T-cell (primary cell): ENCODE results near the gene TTC9B. TPM values are rescaled to one million over a fixed set of nuclear protein-coding genes. Genes with fewer than 3 reads are reported as not detected.
A peak's percentile ranks its signal among the peaks of the same experiment; 100 is the strongest.

Experiments
- ATAC-seq, 4 experiments: fragments of 200-7000 bp in 3 of 4; fragments of 150-1000 bp in 1 of 4; cut with Tn5 transposase; replicated peaks in 1 of 4; 1 replicate in 3 of 4; 2 replicates in 1 of 4; pipeline ENCODE4 v1.10.0; 2021; ENCODE audit warnings: moderate library complexity in 3 of 4, mild to moderate bottlenecking in 2 of 4, moderate number of reproducible peaks in 1 of 4
- CTCF ChIA-PET, 2 donors: fragments of 300-600 bp; sonication (Branson Sonifier 250); formaldehyde crosslinking; loops; one replicate each; lab custom pipeline; 2022; ENCODE audit warnings: antibody characterized with exemption in 2 of 2; lab: Charles Lee
- POLR2A ChIA-PET, 2 donors: fragments of 300-600 bp; sonication (Branson Sonifier 250); formaldehyde crosslinking; loops; one replicate each; lab custom pipeline; 2022; ENCODE audit warnings: antibody characterized with exemption in 2 of 2; lab: Charles Lee
- DNase-seq, 35 experiments: peaks; one replicate each; pipeline versions ENCODE4 v3.0.0 to v3.0.0-alpha.2; 2013 to 2023
- H3K27ac ChIP-seq: one replicate; pipeline ENCODE4 v1.5.1; 2013; ENCODE audit warnings: low read length
- H3K27me3 ChIP-seq, 2 experiments: replicated peaks in 1 of 2; 1 replicate in 1 of 2; 2 replicates in 1 of 2; pipeline versions ENCODE4 v1.6.1 to v1.7.0; 2013; ENCODE audit warnings: low read length in 1 of 2, mixed read lengths in 1 of 2; ENCODE audit not compliant: control insufficient read depth in 2 of 2, insufficient read depth in 2 of 2; ENCODE audit errors: extremely low read depth in 1 of 2
- H3K36me3 ChIP-seq, 2 donors: 1 replicate in 1 of 2; 2 replicates in 1 of 2; pipeline versions ENCODE4 v1.6.1 to v1.7.0; 2013; ENCODE audit warnings: low read length in 1 of 2; ENCODE audit not compliant: control insufficient read depth in 2 of 2, insufficient read depth in 1 of 2; ENCODE audit errors: extremely low read depth in 1 of 2
- H3K4me1 ChIP-seq, 2 experiments: 1 replicate in 1 of 2; 2 replicates in 1 of 2; pipeline versions ENCODE4 v1.6.1 to v1.7.0; 2013; ENCODE audit warnings: low read length in 2 of 2, mixed read lengths in 1 of 2; ENCODE audit not compliant: insufficient read depth in 2 of 2, control insufficient read depth in 1 of 2; ENCODE audit errors: extremely low read depth in 1 of 2
- H3K4me3 ChIP-seq, 2 donors: 1 replicate in 1 of 2; 2 replicates in 1 of 2; pipeline versions ENCODE4 v1.5.1 to v1.7.0; 2013; ENCODE audit warnings: mild to moderate bottlenecking in 2 of 2, low read length in 1 of 2, moderate library complexity in 1 of 2; ENCODE audit not compliant: control insufficient read depth in 1 of 2; ENCODE audit errors: extremely low read depth in 1 of 2
- H3K9me3 ChIP-seq: 2 replicates; pipeline ENCODE4 v1.7.0; 2013
- H3K27ac Mint-ChIP-seq, 2 donors: one replicate each; pipeline ENCODE4 v1.8.0; 2020 to 2021; ENCODE audit warnings: mild to moderate bottlenecking in 2 of 2, mixed read lengths in 2 of 2
- H3K27me3 Mint-ChIP-seq, 2 donors: one replicate each; pipeline ENCODE4 v1.8.0; 2021 to 2022; ENCODE audit warnings: mixed read lengths in 2 of 2
- H3K36me3 Mint-ChIP-seq: one replicate; pipeline ENCODE4 v1.8.0; 2021; ENCODE audit warnings: mixed read lengths
- H3K4me1 Mint-ChIP-seq, 3 donors: one replicate each; pipeline ENCODE4 v1.8.0; 2020 to 2022; ENCODE audit warnings: mixed read lengths in 3 of 3, mild to moderate bottlenecking in 1 of 3
- H3K4me3 Mint-ChIP-seq, 3 donors: one replicate each; pipeline ENCODE4 v1.8.0; 2020 to 2022; ENCODE audit warnings: mild to moderate bottlenecking in 3 of 3, mixed read lengths in 3 of 3, moderate library complexity in 3 of 3
- H3K9me3 Mint-ChIP-seq, 3 donors: one replicate each; pipeline ENCODE4 v1.8.0; 2020 to 2022; ENCODE audit warnings: mixed read lengths in 3 of 3
- WGBS: methylation state at CpG from one replicate; pipeline ENCODE4 v1.1.5; 2013; ENCODE audit warnings: missing lambda C conversion rate; ENCODE audit not compliant: insufficient coverage; 5-methylcytosine and 5-hydroxymethylcytosine counted together
- total RNA-seq, 35 experiments: library from RNA in 6 of 35; stranded (reverse) in 6 of 35; fragments of 120-200 nt in 1 of 35; gene quantifications; one replicate each; pipeline versions ENCODE4 v1.2.1 to v1.2.4 and lab custom pipeline; 2013 to 2026

TTC9B gene
- total RNA-seq, 5 donors from 2014 or later (not counting 1 experiment from before 2014, with no cell fraction given): not detected

- H3K27ac ChIP-seq: no peak overlapping the region
- no peaks in the 10 kb centered on the region for H3K4me1 ChIP-seq
- no peak overlapping the region for H3K4me3 ChIP-seq
- DNase-seq (no peak), ATAC-seq (no peak)
- ChIA-PET CTCF (no interaction called here), POLR2A (interaction anchor here in 1 of 2 donors (0.6 kb wide), 1 partner anchor 1553 kb away, joined by 3 read pairs; the partner anchor contains the start of gene ACTN4)
- no peak overlapping the region for H3K4me3 Mint-ChIP-seq
- H3K27ac Mint-ChIP-seq: no peak overlapping the region
- 94% methylated on average over 2 of the region's 9 CpGs for WGBS
- no peaks in the 10 kb centered on the region for H3K27me3 ChIP-seq
- peaks cover 0 to 2% (median 0%) of the 10 kb centered on the region in 3 donors for H3K4me1 Mint-ChIP-seq
- peaks cover 7 to 17% of the 10 kb centered on the region in 2 donors for H3K36me3 ChIP-seq
- H3K9me3 ChIP-seq: no peaks in the 10 kb centered on the region
- peaks cover 20% of the 10 kb centered on the region for H3K36me3 Mint-ChIP-seq
- no peaks in the 10 kb centered on the region for H3K27me3 Mint-ChIP-seq
- H3K9me3 Mint-ChIP-seq: no peaks in the 10 kb centered on the region
These were observed 17.7 kb downstream of the TTC9B start for GRCh38 chr19:40200341-40201099.

- Mint-ChIP-seq H3K4me3 (no peak overlapping the region), H3K27ac (no peak overlapping the region), H3K4me1 (peaks cover 10 to 17% (median 13%) of the 10 kb centered on the region in 3 donors), H3K9me3 (no peaks in the 10 kb centered on the region), H3K27me3 (no peaks in the 10 kb centered on the region), H3K36me3 (peaks cover 8% of the 10 kb centered on the region)
- H3K36me3 ChIP-seq: peaks cover 0 to 5% of the 10 kb centered on the region in 2 donors
- H3K27ac ChIP-seq: no peak overlapping the region
- ChIA-PET CTCF (no interaction called here), POLR2A (no interaction called here)
- H3K9me3 ChIP-seq: no peaks in the 10 kb centered on the region
- H3K4me3 ChIP-seq: no peak overlapping the region
- H3K4me1 ChIP-seq: no peaks in the 10 kb centered on the region
- WGBS: 98% methylated on average over 22 of the region's 29 CpGs
- H3K27me3 ChIP-seq: no peaks in the 10 kb centered on the region
- no peak for ATAC-seq
- DNase-seq: no peak
These were observed 19.8 kb downstream of the TTC9B start for GRCh38 chr19:40198272-40198990.

- Mint-ChIP-seq H3K4me1 (peaks cover 31 to 36% (median 31%) of the 10 kb centered on the region in 3 donors), H3K27me3 (no peaks in the 10 kb centered on the region), H3K4me3 (peak overlapping the region in 2 of 3 donors; percentile 22 to 52), H3K9me3 (no peaks in the 10 kb centered on the region), H3K27ac (no peak overlapping the region), H3K36me3 (no peaks in the 10 kb centered on the region)
- ATAC-seq (no peak), DNase-seq (no peak)
- CTCF ChIA-PET: no interaction called here
- H3K36me3 ChIP-seq: no peaks in the 10 kb centered on the region
- H3K9me3 ChIP-seq: no peaks in the 10 kb centered on the region
- H3K27me3 ChIP-seq: no peaks in the 10 kb centered on the region
- H3K27ac ChIP-seq: no peak overlapping the region
- no peak overlapping the region for H3K4me3 ChIP-seq
- POLR2A ChIA-PET: no interaction called here
- H3K4me1 ChIP-seq: peaks cover 5 to 22% of the 10 kb centered on the region in 2 experiments
- WGBS: 100% methylated on average over 1 of the region's 3 CpGs
These were observed 24.7 kb downstream of the TTC9B start for GRCh38 chr19:40193587-40193849.

GRCh38 chr19:40192758-40193586, 25.2 kb downstream of the TTC9B start:
- no peak overlapping the region for H3K27ac Mint-ChIP-seq

GRCh38 chr19:40191836-40192646, 26.1 kb downstream of the TTC9B start:
- no peak overlapping the region for H3K27ac ChIP-seq
- no peaks in the 10 kb centered on the region for H3K27me3 Mint-ChIP-seq
- peaks cover 31 to 36% (median 31%) of the 10 kb centered on the region in 3 donors for H3K4me1 Mint-ChIP-seq
- DNase-seq (peak in 9 of 35 experiments; percentile 2 to 14 (median 7)), ATAC-seq (peak in 2 of 4 experiments; percentile 3 to 7)
- CTCF ChIA-PET: interaction anchor here in 1 of 2 donors (0.6 kb wide), 1 partner anchor 250 kb away, joined by 3 read pairs; no protein-coding TSS in a partner anchor
- POLR2A ChIA-PET: interaction anchor here in 1 of 2 donors (0.6 kb wide), 1 partner anchor 94 kb away, joined by 3 read pairs; no protein-coding TSS in a partner anchor
- no peaks in the 10 kb centered on the region for H3K36me3 Mint-ChIP-seq
- H3K4me1 ChIP-seq: peaks cover 5 to 22% of the 10 kb centered on the region in 2 experiments
- WGBS: 23% methylated on average over 53 of the region's 62 CpGs
- no peaks in the 10 kb centered on the region for H3K36me3 ChIP-seq
- H3K9me3 ChIP-seq: no peaks in the 10 kb centered on the region
- peak overlapping the region; percentile 60 to 69 (median 66) for H3K4me3 Mint-ChIP-seq
- peak overlapping the region; percentile 51 for H3K4me3 ChIP-seq
- H3K9me3 Mint-ChIP-seq: no peaks in the 10 kb centered on the region
- no peak overlapping the region for H3K27ac Mint-ChIP-seq
- H3K27me3 ChIP-seq: no peaks in the 10 kb centered on the region

More at GRCh38 chr19:40192758-40193586, 25.2 kb downstream of the TTC9B start:
- H3K27ac ChIP-seq: no peak overlapping the region
- no peaks in the 10 kb centered on the region for H3K27me3 ChIP-seq
- no peak for ATAC-seq
- no peaks in the 10 kb centered on the region for H3K9me3 ChIP-seq
- no peaks in the 10 kb centered on the region for H3K36me3 Mint-ChIP-seq
- no peak overlapping the region for H3K4me3 ChIP-seq
- peaks cover 5 to 22% of the 10 kb centered on the region in 2 experiments for H3K4me1 ChIP-seq
- peaks cover 31 to 36% (median 31%) of the 10 kb centered on the region in 3 donors for H3K4me1 Mint-ChIP-seq
- WGBS: 92% methylated on average over 2 of the region's 5 CpGs
- H3K9me3 Mint-ChIP-seq: no peaks in the 10 kb centered on the region
- peak overlapping the region; percentile 60 to 69 (median 66) for H3K4me3 Mint-ChIP-seq
- CTCF ChIA-PET: no interaction called here
- DNase-seq: no peak
- POLR2A ChIA-PET: no interaction called here
- no peaks in the 10 kb centered on the region for H3K36me3 ChIP-seq
- no peaks in the 10 kb centered on the region for H3K27me3 Mint-ChIP-seq
